NCI-H2081 (cell line): ENCODE results near the gene TAS2R60.
"Not testable (repeated sequence)": the region's sequence is repeated elsewhere in the genome, so short reads cannot be mapped to it uniquely, and the experiment has no call there.

ENCODE experiments used
- DNase-seq, 2 experiments: peaks; one replicate each; lab custom pipeline; 2025; lab: John Stamatoyannopoulos, UW

The TAS2R60 gene

GRCh38 chr7:143444063-143444782 lies 970 bp downstream of the TAS2R60 start:
- DNase-seq, result no peak

GRCh38 chr7:143444785-143445184 lies 1.5 kb downstream of the TAS2R60 start:
- DNase-seq, result no peak

- no peak for DNase-seq
Measured at GRCh38 chr7:143447466-143447865, 4.2 kb downstream of the TAS2R60 start.

GRCh38 chr7:143448429-143448828 lies 5.2 kb downstream of the TAS2R60 start:
- no peak for DNase-seq

- DNase-seq, result no peak
Measured at GRCh38 chr7:143449793-143450192, 6.5 kb downstream of the TAS2R60 start.

GRCh38 chr7:143451122-143451521 lies 7.9 kb downstream of the TAS2R60 start:
- DNase-seq, result no peak

- DNase-seq, result no peak
Measured at GRCh38 chr7:143451746-143452145, 8.5 kb downstream of the TAS2R60 start.

- no peak for DNase-seq
Measured at GRCh38 chr7:143452495-143452894, 9.2 kb downstream of the TAS2R60 start.

GRCh38 chr7:143454091-143454680 lies 10.9 kb downstream of the TAS2R60 start:
- no peak for DNase-seq

- DNase-seq, result no peak
Measured at GRCh38 chr7:143455491-143455890, 12.2 kb downstream of the TAS2R60 start.

GRCh38 chr7:143455942-143456341 lies 12.7 kb downstream of the TAS2R60 start:
- no peak for DNase-seq

- DNase-seq, result no peak
Measured at GRCh38 chr7:143456992-143457793, 13.9 kb downstream of the TAS2R60 start.

- DNase-seq, result no peak
Measured at GRCh38 chr7:143458263-143458662, 15.0 kb downstream of the TAS2R60 start.

GRCh38 chr7:143458681-143459080 lies 15.4 kb downstream of the TAS2R60 start:
- no peak for DNase-seq

GRCh38 chr7:143459359-143459758 lies 16.1 kb downstream of the TAS2R60 start:
- DNase-seq, result no peak

GRCh38 chr7:143460271-143460979 lies 17.2 kb downstream of the TAS2R60 start:
- DNase-seq, result no peak

GRCh38 chr7:143462045-143462444 lies 18.8 kb downstream of the TAS2R60 start:
- no peak for DNase-seq

GRCh38 chr7:143463556-143463955 lies 20.3 kb downstream of the TAS2R60 start:
- DNase-seq, result no peak

- no peak for DNase-seq
Measured at GRCh38 chr7:143463957-143464356, 20.7 kb downstream of the TAS2R60 start.

- no peak for DNase-seq
Measured at GRCh38 chr7:143467724-143468123, 24.5 kb downstream of the TAS2R60 start.

GRCh38 chr7:143472071-143472689 lies 28.9 kb downstream of the TAS2R60 start:
- not testable (repeated sequence) for DNase-seq
